HG02943 (cell line): ENCODE data around the gene NBPF26.
"Not testable (repeated sequence)": the region's sequence is repeated elsewhere in the genome, so short reads cannot be mapped to it uniquely, and the experiment has no call there.

Experiments
- ATAC-seq: cut with Tn5 transposase; IDR thresholded peaks from one replicate; pipeline ENCODE4 v1.9.1; 2021; ENCODE audit warnings: mild to moderate bottlenecking, low read depth, moderate library complexity; ENCODE audit not compliant: unreplicated experiment

NBPF26 gene

GRCh38 chr1:120723715-120724402, at the start of gene NBPF26:
TSS of gene NBPF26 (plus strand) at chr1:120723945.
- ATAC-seq = not testable (repeated sequence)

GRCh38 chr1:120680106-120680819, 43.5 kb upstream of the NBPF26 start:
- ATAC-seq = not testable (repeated sequence)

DNA sequence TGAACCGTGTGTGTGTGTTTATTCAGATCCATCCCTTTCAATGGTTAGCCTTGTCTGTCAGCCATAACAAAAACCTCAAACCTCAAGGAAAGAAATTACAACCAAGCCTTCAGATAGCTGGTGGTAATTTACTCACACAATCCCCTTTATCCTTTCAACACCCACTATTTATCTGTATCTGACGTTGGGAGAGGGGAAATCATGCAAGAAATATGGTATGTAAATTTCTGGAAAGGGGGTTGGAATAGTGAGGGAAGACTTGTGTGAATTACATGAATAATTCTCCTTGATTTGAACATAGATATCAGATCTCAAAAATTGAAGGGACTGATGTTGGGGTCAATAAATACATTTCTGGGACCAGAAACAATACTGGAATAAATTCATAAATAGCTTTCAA, 42.8 kb upstream of the NBPF26 start:
- ATAC-seq = not testable (repeated sequence)

GRCh38 chr1:120684397-120684796, 39.3 kb upstream of the NBPF26 start:
- ATAC-seq = not testable (repeated sequence)

- not testable (repeated sequence) for ATAC-seq
These were observed 38.1 kb upstream of the NBPF26 start for GRCh38 chr1:120685622-120686021.

DNA sequence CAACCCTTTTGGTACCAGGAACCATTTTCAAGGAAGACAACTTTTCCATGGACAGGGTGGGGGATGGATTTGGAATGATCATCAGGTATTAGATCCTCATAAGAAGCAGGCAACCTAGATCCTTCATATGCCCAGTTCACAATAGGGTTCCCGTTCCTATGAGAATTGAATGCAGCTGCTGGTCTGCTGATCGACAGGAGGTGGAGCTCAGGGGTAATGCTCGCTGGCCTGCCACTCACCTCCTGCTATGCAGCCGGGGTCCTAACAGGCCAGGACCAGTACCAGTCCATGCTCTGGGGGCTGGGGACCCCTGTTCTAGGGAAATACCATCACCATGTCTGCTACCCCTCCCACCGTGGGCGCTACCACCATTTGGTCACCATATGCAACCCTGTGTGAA, 36.5 kb upstream of the NBPF26 start:
- not testable (repeated sequence) for ATAC-seq

GRCh38 chr1:120700807-120701562, 22.8 kb upstream of the NBPF26 start:
- ATAC-seq = not testable (repeated sequence)

DNA sequence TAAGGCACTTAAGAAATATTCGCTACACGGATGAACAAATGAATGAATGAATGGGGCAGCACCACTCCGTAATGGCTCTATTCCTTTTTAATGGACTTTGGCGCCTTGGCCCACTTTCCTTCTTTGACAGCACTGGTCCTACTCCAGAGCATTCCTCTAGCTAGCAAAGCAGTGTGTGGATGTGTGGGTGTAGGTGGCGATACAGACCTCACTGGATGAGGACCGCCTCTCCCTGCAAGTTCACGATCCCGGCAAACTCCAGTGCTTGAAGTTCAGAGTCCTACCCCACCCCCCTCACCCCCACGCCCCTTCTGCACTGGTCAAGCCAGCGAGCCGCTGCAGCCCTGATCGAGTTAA, 409 bp upstream of the NBPF26 start:
- ATAC-seq = not testable (repeated sequence)

- not testable (repeated sequence) for ATAC-seq
These were observed 762 bp downstream of the NBPF26 start for GRCh38 chr1:120724507-120724906.

GRCh38 chr1:120728811-120729210, 5.1 kb downstream of the NBPF26 start:
- not testable (repeated sequence) for ATAC-seq

- ATAC-seq = not testable (repeated sequence)
These were observed 45.3 kb downstream of the NBPF26 start for GRCh38 chr1:120769090-120769489.

DNA sequence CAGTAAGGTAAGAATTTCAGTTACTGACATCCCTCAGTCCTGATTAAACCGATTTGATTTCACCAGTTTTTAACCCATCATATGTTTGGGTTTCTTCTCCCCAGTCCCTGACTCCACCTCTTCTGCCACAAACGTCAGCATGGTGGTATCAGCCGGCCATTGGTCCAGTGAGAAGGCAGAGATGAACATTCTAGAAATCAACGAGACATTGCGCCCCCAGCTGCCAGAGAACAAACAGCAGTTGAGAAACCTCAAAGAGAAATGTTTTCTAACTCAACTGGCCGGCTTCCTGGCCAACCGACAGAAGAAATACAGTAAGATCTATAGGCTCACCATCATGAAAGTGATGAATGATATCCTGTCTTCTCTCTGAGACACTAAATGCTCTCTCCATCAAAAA, 81.7 kb downstream of the NBPF26 start:
- ATAC-seq = not testable (repeated sequence)

- not testable (repeated sequence) for ATAC-seq
These were observed 88.1 kb downstream of the NBPF26 start for GRCh38 chr1:120811822-120812221.

DNA sequence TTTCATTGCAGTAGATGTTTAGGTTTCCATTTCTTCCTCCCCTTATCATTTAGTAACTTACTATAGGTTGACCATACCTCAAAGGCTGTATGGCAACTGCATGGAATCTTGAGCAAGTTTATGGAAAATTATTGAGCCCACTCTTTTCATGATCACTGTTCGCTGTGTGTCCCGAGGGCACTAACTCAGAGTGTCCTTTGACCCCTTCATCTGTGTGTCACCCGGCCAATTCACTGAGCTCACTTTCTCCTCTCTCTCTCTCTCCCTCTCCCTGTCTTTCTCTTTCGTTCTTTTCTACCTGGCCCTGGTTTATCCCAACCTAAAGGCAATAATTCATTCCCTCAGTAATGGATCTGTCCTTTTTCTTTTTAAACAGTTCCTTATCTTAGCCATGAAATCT, 101.3 kb downstream of the NBPF26 start:
- ATAC-seq = not testable (repeated sequence)

DNA sequence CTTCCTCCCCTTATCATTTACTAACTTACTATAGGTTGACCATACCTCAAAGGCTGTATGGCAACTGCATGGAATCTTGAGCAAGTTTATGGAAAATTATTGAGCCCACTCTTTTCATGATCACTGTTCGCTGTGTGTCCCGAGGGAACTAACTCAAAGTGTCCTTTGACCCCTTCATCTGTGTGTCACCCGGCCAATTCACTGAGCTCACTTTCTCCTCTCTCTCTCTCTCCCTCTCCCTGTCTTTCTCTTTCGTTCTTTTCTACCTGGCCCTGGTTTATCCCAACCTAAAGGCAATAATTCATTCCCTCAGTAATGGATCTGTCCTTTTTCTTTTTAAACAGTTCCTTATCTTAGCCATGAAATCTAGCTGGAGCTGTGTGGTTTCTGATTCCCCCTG, 102.9 kb downstream of the NBPF26 start:
- ATAC-seq = not testable (repeated sequence)

GRCh38 chr1:120844186-120844944, 120.6 kb downstream of the NBPF26 start:
- not testable (repeated sequence) for ATAC-seq

DNA sequence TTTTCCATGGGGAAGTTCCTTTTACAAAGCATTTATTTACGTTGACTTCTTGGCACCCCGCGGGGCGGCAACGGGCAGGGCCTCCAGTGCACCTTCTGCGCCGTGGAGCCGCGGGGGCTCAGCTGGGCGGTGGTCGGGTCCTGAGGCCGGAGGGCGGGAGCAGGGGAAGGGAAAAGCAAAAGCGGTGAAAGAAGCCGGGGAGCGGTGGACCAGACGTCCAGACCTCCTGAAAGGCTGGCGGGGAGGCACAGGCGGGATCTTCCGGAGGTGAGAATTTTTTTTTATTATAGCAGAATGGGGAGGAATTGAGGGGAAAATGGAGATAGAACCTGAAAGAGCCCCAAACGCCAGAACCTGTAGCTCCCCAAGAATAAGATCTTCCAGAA, 121.2 kb downstream of the NBPF26 start:
- ATAC-seq = not testable (repeated sequence)

GRCh38 chr1:120849400-120850286, 125.9 kb downstream of the NBPF26 start:
- ATAC-seq = not testable (repeated sequence)

DNA sequence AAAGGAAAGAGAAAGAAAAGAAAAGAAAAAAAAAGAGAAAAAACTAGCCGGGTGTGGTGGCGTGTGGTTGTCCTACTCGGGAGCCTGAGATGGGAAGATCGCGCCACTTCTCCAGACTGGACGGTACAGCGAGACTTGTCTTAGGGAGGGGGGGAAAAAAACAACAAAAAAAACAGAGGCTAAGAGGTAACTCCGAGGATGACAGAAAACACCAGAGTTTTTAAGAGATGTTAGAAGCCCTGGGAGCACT, 126.5 kb downstream of the NBPF26 start:
- ATAC-seq = not testable (repeated sequence)
